PFSK-1 (cell line): ENCODE results near the gene ADAP1.

Experiments used
- FOXP2 ChIP-seq: optimal IDR thresholded peaks from 2 replicates; pipeline ENCODE3; 2011; ENCODE audit warnings: borderline replicate concordance, control low read depth, inconsistent platforms; ENCODE audit not compliant: insufficient read depth; ENCODE audit errors: extremely low read length, extremely low read depth
- POLR2AphosphoS5 ChIP-seq: IDR thresholded peaks from 2 replicates; pipeline ENCODE4 v1.6.1; 2012; ENCODE audit warnings: low read depth, mild to moderate bottlenecking, control low read depth, low read length, moderate library complexity
- REST ChIP-seq, 2 experiments: IDR thresholded peaks; 2 replicates each; pipeline versions ENCODE4 v1.6.1 to v1.8.0; 2011 to 2012; ENCODE audit warnings: low read depth in 2 of 2, low read length in 2 of 2, control low read depth in 1 of 2, inconsistent platforms in 1 of 2, mild to moderate bottlenecking in 1 of 2, moderate library complexity in 1 of 2; ENCODE audit not compliant: insufficient read depth in 1 of 2
- SIN3A ChIP-seq: IDR thresholded peaks from 2 replicates; pipeline ENCODE4 v1.6.1; 2012; ENCODE audit warnings: mild to moderate bottlenecking, low read length, moderate library complexity, borderline replicate concordance; ENCODE audit not compliant: insufficient read depth
- TAF1 ChIP-seq: IDR thresholded peaks from 2 replicates; pipeline ENCODE4 v1.6.1; 2012; ENCODE audit warnings: low read length, control low read depth, borderline replicate concordance; ENCODE audit not compliant: insufficient read depth

Gene ADAP1

DNA sequence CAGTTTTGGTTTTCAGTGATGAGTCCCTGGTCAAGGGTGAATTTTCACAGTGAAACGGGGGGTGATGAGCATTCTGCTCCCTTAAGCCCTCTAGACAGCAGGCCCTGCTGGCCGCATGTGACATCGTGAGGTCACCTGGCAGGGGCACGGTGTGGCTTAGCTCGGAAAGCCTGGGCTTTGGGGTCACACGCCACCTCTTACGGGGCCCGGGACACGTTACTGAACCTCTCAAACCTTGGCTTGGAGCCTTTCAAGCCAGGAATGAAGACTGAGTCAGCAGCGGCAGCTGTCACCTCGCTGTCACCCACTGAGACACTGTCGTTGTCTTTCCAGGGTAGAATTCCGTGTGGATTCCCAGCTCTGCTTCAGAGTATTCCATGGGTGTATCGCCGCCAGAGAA is 74.0 kb downstream of the ADAP1 start:
- no peak for TF ChIP-seq POLR2AphosphoS5
- TF ChIP-seq FOXP2, result no peak
- TF ChIP-seq REST (IDR thresholded peaks at IDR 0.05; ENCODE audit: insufficient read depth in 1 of 2, low read depth in 2 of 2, low read length in 2 of 2), result no peak
- TF ChIP-seq TAF1, result no peak
- no peak for TF ChIP-seq SIN3A

- no peak for TF ChIP-seq SIN3A
- TF ChIP-seq TAF1, result no peak
- no peak for TF ChIP-seq FOXP2
- TF ChIP-seq POLR2AphosphoS5, result no peak
- no peak for TF ChIP-seq REST (IDR thresholded peaks at IDR 0.05; ENCODE audit: insufficient read depth in 1 of 2, low read depth in 2 of 2, low read length in 2 of 2)
Observed at GRCh38 chr7:879706-880105, 74.8 kb downstream of the ADAP1 start.

DNA sequence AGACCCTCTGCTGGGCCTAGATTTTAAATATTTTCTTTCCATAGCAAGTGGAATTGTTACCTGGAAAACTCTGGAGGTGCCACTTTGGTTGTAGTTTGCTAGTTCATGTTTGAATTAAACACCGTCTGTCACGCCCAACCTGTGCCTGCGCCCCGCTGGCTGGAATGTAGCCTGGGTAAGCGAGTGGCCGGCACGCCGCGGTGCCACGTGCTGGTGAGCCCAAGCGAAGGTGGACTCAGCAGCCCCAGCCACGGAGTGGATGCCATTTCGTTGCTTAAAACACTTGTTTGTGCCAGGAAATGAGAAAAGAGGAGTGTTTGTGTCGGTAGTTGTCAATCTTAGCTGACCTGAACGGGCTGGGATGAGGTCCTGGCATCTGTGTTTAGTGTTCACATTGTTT is 75.4 kb downstream of the ADAP1 start:
- no peak for TF ChIP-seq SIN3A

- no peak for TF ChIP-seq FOXP2
- no peak for TF ChIP-seq REST (IDR thresholded peaks at IDR 0.05; ENCODE audit: insufficient read depth in 1 of 2, low read depth in 2 of 2, low read length in 2 of 2)
- no peak for TF ChIP-seq POLR2AphosphoS5
- TF ChIP-seq SIN3A, result no peak
- TF ChIP-seq TAF1, result no peak
Observed at GRCh38 chr7:877312-878232, 76.9 kb downstream of the ADAP1 start.

DNA sequence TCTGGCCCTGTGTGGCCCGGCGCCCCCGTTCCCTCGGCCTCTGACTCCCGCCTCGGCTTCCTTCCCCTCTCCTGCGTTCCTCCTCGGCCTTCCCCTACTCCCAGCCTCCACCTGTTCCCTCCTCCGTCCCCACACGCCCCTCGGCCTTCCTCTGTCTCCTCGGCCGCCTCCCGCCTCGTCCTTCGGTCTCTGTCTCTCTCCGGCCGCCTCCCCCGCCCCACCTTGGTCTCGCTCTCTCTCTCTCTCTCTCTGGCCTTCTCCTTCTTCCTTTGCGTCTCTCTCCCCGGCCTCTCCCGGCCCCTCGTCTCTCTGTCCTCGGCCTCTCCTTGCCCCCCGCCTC is 77.5 kb downstream of the ADAP1 start:
- TF ChIP-seq FOXP2 (no peak), REST (IDR thresholded peaks at IDR 0.05; ENCODE audit: insufficient read depth in 1 of 2, low read depth in 2 of 2, low read length in 2 of 2) (no peak), SIN3A (no peak), TAF1 (no peak), POLR2AphosphoS5 (no peak)
